HG02852 (cell line): Measurements from ENCODE around the gene ANKRD52.

ENCODE experiments used
- ATAC-seq: cut with Tn5 transposase; IDR thresholded peaks from one replicate; pipeline ENCODE4 v1.9.1; 2021; ENCODE audit warnings: mild to moderate bottlenecking, moderate library complexity; ENCODE audit not compliant: unreplicated experiment

Gene ANKRD52

GRCh38 chr12:56243731-56244181 is 14.4 kb downstream of the ANKRD52 start:
- no peak for ATAC-seq

DNA sequence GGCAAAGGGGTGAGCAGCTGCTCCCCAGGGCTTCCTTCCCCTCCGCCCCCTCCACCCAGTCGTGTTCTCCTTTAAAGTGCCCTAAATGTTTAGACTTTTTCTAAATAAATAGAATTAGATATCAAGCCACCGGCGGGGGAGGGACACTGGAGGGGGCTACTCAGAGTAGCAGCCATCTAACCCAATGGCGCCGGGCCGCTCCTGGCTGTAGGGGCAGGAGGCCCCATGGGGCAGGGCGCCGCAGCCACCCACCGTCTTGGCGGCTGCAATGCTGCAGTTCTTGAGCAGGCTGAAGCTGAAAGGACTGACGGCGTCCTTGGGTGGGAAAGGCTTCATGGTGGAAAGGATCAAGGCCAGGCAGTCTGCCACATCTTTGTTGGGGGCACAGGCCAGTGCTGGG is 15.2 kb downstream of the ANKRD52 start:
- no peak for ATAC-seq

GRCh38 chr12:56241424-56242303 is 16.5 kb downstream of the ANKRD52 start:
- ATAC-seq: no peak

GRCh38 chr12:56237552-56237951 is 20.6 kb downstream of the ANKRD52 start:
- ATAC-seq: no peak

DNA sequence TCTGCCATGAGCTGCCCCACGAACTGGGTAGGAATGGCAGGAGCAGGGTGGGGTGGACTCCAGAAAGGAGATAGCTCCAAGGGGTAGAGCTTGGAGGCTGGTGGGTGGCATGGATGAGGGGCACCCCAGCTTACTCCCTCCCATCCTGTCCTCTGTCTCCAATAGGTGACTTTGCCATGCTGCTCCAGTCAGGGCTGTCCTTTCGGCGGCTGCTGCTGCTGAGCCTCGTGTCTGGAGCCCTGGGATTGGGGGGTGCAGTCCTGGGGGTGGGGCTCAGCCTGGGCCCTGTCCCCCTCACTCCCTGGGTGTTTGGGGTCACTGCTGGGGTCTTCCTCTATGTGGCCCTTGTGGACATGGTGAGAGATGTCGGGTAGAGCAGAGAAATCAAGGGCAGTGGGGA is 21.2 kb downstream of the ANKRD52 start:
- no peak for ATAC-seq

GRCh38 chr12:56236091-56236490 is 22.1 kb downstream of the ANKRD52 start:
- no peak for ATAC-seq

- no peak for ATAC-seq
These were observed 23.3 kb downstream of the ANKRD52 start for GRCh38 chr12:56234746-56235436.

DNA sequence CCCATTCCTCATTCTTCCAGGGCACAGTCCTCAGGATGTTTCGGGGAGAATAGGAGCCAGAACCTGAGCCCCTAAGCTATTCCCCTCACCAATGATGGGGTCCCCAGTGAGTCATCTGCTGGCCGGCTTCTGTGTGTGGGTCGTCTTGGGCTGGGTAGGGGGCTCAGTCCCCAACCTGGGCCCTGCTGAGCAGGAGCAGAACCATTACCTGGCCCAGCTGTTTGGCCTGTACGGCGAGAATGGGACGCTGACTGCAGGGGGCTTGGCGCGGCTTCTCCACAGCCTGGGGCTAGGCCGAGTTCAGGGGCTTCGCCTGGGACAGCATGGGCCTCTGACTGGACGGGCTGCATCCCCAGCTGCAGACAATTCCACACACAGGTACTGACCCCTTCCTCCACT is 27.0 kb downstream of the ANKRD52 start:
- no peak for ATAC-seq

DNA sequence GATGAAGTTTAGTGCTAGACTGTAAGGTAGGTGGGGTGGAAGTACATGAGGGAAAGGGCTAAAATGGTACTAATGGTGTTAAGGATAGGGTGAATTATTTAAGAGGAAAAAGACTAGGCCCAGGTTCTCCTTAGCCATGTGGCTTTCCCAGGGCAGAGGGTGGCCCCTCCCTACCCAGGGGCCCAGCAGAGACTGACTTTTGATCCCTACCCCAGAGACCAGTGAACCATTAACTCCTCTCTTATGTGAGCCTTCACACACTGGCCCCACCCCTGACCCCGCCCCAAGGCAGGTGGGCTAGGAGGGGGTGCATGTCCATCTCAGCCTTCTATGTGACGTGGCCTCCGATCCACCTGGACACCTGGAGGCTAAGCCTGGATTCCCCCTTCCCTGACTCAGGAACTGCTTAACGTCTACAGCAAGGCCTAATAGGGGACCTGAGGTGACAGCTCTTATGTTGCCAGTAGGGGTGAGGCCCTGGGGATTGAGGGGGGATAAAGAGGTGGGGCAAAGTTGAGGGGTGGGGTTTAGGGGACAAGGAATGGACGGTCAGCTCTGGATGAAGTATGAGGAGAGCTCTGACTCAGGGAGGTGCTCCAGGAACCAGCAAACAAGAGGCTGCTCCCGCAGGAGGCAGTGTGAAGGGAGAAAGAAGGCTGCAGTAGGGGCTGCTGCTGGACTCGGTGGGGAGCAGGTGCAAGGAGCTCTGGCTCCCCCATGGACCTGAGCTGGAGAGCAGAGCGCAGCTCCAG is 27.6 kb downstream of the ANKRD52 start:
- no peak for ATAC-seq

DNA sequence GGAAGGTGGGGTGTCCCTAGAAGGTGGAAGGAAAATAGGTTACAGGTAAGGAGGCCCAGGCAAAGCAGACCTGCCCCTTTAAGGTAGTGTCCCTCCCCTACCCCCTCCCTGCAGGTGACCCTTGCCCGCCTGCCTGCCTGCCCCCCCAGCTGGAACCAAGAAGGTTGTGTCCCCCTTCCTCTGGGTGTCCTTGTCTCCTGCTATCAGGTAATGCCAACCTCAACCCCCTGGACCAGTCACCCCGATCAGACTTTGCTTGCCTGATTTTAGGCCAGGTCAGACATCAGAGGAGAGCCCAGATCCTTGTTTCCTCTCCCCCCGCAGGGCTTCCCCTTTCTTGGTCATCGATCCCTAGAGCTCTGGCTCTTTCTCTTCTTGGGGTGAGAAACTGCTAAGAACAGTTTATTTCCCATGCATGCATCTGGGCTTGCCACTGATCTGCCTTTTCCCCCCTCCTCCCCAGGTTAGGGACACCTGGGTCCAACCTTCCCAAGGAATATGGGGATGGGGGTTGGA is 28.2 kb downstream of the ANKRD52 start, which contains the start of gene SLC39A5:
Gene SLC39A5, plus strand, starts transcription at position 136 of the 516 bp plus-strand sequence. CDS start 1,224 bp downstream, outside the sequence.
- no peak for ATAC-seq

DNA sequence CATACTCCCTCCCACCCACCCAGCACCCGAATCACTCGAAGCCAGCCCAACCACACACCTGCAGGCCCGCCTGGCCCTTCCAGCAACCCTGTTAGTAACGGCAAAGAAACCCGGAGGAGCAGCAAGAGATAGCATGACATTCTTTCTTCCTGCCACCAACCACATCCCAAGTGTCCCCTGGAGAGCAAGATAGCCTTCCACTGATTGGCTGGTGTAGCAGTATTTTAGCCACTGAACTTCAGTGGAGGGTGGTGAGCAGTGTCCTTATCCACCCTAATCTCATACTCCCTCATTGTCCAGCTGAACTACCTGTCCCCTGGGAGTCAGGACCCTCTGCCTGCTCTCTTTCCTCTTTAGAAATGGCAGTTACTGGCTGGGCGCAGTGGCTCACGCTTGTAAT is 29.1 kb downstream of the ANKRD52 start:
- ATAC-seq: no peak

GRCh38 chr12:56224954-56225353 is 33.2 kb downstream of the ANKRD52 start:
- no peak for ATAC-seq

DNA sequence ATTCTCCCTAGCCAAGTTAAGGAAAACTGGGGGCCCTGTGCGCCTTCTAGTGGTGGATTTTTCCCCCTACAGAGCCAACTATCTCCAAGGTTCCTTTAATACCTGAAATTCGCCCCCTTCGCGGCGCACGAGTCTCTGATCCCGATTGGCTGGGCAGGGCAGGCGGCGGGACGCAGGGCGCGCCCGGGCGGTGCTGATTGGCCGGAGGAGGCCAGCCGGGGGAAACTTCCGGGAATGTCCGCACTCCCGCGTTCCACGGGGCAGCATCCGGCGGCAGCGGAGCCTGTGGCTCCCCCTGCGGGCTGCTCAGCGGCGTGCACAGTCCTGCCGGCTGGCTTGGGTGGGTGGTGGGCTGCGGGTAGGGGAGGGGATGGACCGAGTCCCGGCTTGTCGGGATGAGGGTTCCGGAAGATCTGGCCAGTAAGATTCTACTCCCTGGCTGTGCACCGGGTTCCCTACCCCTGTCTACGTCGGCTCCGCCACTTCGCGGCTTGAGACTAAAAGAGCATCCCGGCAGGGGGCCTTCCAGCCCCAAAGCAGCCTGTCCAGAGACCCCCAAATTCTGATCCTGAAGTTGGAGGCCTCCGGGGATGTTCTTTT is 34.0 kb downstream of the ANKRD52 start, which contains the start of gene NABP2:
Gene NABP2, plus strand, starts transcription at position 241 of the 600 bp plus-strand sequence. CDS start 515 bp downstream, outside the sequence.
- ATAC-seq: peak; percentile 72

DNA sequence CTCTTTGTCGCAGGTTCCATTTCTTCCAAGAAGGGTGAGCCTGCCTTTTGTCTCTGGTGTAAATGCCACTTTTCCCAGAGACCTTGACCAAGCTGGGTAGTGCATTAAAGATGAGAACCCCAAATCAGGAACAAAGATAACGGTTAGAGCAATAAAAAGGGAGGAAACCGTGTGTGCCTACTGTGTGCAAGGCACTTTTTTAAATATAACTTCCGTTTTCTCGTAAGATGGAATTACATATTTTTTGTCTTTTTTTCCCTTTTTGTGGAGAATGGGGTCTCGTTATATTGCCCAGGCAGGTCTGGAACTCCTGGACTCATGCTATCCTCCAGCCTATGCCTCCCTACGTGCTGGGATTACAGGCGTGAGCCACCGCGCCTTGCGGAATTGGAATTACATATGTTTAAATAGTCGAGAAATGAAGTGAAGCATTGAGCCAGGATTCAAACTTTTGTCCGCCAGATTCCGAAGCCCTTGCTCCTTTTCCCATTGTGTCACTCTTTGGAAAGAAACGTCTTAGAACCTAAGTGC is 34.5 kb downstream of the ANKRD52 start:
- ATAC-seq: no peak

- no peak for ATAC-seq
These were observed 35.7 kb downstream of the ANKRD52 start for GRCh38 chr12:56222531-56222895.

DNA sequence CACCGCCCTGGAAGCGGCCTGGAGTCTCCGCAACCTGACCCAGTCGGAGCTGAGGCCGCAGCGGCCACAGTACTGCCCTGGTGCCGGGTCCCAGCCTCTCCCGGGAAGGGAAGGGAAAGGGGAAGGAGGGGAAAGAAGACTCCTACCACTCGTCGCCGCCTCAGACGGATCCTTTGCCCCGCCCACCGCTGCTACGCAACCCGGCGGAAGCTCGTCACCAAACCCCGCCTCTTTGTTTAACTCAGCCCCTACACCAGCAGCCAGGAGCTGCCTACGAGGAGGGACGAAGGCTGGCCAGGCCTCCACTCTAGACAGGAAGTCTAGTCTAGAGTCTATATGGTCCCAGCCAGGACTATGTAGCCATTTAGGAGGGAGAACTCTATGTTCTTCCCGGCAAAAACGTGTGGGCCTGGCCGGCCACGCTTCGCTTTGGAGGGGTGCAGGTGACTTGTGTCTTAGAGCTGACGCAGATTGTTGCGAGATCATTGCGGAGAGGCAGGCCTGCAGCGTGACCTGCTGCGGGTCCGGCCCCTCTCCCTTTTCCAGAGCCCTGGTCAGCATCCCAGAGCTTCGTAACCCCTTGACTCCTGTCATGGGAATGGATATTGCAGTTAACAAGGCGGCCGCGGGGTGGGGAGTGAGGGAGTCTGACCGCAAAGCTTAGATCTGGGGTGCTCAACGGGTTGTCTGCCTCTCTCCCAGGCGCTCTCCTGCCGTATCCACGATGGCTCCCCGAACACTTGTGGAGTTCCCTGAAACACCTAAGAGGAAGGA is 36.2 kb downstream of the ANKRD52 start, which contains the start of gene RNF41:
Gene RNF41, minus strand, starts transcription at position 166 of the 774 bp plus-strand sequence. CDS start 7,875 bp downstream, outside the sequence.
- peak; percentile 82 for ATAC-seq

GRCh38 chr12:56221232-56221756 is 36.9 kb downstream of the ANKRD52 start:
- ATAC-seq: peak; percentile 23

DNA sequence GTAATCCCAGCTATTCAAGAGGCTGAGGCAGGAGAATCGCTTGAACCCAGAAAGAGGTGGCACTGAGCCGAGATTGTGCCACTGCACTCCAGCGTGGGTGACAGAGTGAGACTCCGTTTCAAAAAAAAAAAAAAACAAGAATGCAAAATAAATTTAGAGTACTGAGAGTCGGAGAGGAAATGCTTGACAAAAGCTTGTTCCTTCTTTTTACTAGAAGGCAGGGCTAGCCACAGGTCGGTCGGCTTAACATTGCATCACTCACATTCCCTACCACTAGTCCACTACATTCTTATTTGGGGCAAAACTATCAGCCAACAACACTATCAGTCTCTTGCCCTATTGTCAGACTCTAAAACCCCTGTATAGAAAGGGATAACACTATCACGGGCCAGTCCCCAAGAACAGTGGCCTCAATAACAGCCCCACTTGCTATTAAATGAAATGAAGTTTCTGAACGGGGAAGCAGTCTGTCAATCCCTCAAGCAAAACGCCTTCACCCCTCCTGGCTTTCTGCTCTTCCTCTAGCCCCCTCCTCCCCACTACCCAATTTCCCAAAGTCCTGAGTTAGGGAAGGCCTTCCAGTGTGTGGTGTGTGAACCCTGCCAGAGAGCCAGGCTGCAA is 37.5 kb downstream of the ANKRD52 start:
- ATAC-seq: no peak

DNA sequence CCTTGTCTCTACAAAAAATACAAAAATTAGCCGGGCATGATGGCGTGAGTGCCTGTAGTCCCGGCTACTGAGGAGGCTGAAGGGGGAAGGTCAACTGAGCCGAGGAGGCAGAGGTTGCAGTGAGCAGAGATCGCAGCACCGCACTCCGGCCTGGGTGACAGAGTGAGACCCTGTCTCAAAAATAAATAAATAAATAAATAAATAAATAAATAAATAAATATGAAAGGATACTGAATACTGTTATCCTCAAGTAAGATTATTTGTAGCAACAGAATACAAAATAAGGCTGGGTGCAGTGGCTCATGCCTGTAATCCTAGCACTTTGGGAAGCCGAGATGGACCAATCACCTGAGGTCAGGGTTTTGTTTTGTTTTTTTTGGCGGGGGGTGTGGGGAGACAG is 38.3 kb downstream of the ANKRD52 start:
- ATAC-seq: no peak
